A204.1 (cell line): ENCODE data around the gene ITGAV.
"Not testable (repeated sequence)": the region's sequence is repeated elsewhere in the genome, so short reads cannot be mapped to it uniquely, and the experiment has no call there.

ENCODE experiments used
- FAIRE-seq: peaks from 2 replicates; lab custom pipeline; 2012; peaks lifted over from hg19 to GRCh38; lab: Jason Lieb, UNC

Gene ITGAV

GRCh38 chr2:186589612-186590349, at the start of gene ITGAV:
ITGAV (plus strand) TSS chr2:186590056; CDS start chr2:186590339, 283 bp downstream.
- no peak for FAIRE-seq

- FAIRE-seq: no peak
These were observed 48.9 kb upstream of the ITGAV start for GRCh38 chr2:186540941-186541340.

- FAIRE-seq: no peak
These were observed 47.9 kb upstream of the ITGAV start for GRCh38 chr2:186542002-186542401.

- no peak for FAIRE-seq
These were observed 46.2 kb upstream of the ITGAV start for GRCh38 chr2:186543561-186544131.

- FAIRE-seq: no peak
These were observed 45.6 kb upstream of the ITGAV start for GRCh38 chr2:186544255-186544675.

GRCh38 chr2:186546846-186547245, 43.0 kb upstream of the ITGAV start:
- FAIRE-seq: no peak

- FAIRE-seq: no peak
These were observed 38.4 kb upstream of the ITGAV start for GRCh38 chr2:186551323-186552050.

GRCh38 chr2:186554429-186554828, 35.4 kb upstream of the ITGAV start:
- FAIRE-seq: no peak

GRCh38 chr2:186554850-186555671, 34.8 kb upstream of the ITGAV start:
- FAIRE-seq: no peak

- no peak for FAIRE-seq
These were observed 31.2 kb upstream of the ITGAV start for GRCh38 chr2:186558512-186559276.

GRCh38 chr2:186559370-186559769, 30.5 kb upstream of the ITGAV start:
- FAIRE-seq: no peak

GRCh38 chr2:186559848-186560247, 30.0 kb upstream of the ITGAV start:
- no peak for FAIRE-seq

GRCh38 chr2:186560254-186560653, 29.6 kb upstream of the ITGAV start:
- no peak for FAIRE-seq

- FAIRE-seq: no peak
These were observed 28.2 kb upstream of the ITGAV start for GRCh38 chr2:186561467-186562208.

- FAIRE-seq: no peak
These were observed 27.7 kb upstream of the ITGAV start for GRCh38 chr2:186562209-186562578.

- not testable (repeated sequence) for FAIRE-seq
These were observed 21.3 kb upstream of the ITGAV start for GRCh38 chr2:186568600-186568999.

- not testable (repeated sequence) for FAIRE-seq
These were observed 20.7 kb upstream of the ITGAV start for GRCh38 chr2:186569127-186569526.

GRCh38 chr2:186569897-186570296, 20.0 kb upstream of the ITGAV start:
- FAIRE-seq: no peak

- no peak for FAIRE-seq
These were observed 19.3 kb upstream of the ITGAV start for GRCh38 chr2:186570604-186571003.

- no peak for FAIRE-seq
These were observed 17.2 kb upstream of the ITGAV start for GRCh38 chr2:186572705-186573104.

GRCh38 chr2:186573531-186573930, 16.3 kb upstream of the ITGAV start:
- FAIRE-seq: no peak
